Renal cortical epithelial cell (primary cell): Measurements from ENCODE around the gene AHNAK2. TPM values are rescaled to one million over a fixed set of nuclear protein-coding genes. Genes with fewer than 3 reads are reported as not detected.
"Not testable (repeated sequence)": the region's sequence is repeated elsewhere in the genome, so short reads cannot be mapped to it uniquely, and the experiment has no call there.

Source experiments
- DNase-seq: peaks from one replicate; pipeline ENCODE4 v3.0.0-alpha.2; 2011; ENCODE audit warnings: low read depth
- total RNA-seq: library from RNA; depleted of rRNA; stranded (reverse); fragments of >200 nt; gene quantifications from 2 replicates; pipeline ENCODE4 v1.2.3, GENCODE V29; 2014

Gene AHNAK2
- total RNA-seq, 1 donor from 2014 or later = 60.5 TPM

DNA sequence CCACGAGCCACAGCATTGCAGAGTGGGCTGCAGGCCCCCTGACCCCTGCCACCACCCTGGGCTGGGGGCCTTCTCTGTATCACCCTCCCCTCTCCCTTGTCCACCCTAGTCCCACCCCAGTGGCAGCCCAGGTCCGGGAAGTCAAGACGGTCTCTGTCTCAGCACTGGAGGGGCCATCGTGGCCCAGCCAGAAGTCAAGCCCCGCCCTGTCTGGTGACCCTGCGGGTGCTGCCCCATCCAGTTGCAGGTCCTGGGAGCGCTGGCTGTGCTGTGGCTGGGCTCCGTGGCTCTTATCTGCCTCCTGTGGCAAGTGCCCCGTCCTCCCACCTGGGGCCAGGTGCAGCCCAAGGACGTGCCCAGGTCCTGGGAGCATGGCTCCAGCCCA is 50.8 kb downstream of the AHNAK2 start:
- DNase-seq = no peak

DNA sequence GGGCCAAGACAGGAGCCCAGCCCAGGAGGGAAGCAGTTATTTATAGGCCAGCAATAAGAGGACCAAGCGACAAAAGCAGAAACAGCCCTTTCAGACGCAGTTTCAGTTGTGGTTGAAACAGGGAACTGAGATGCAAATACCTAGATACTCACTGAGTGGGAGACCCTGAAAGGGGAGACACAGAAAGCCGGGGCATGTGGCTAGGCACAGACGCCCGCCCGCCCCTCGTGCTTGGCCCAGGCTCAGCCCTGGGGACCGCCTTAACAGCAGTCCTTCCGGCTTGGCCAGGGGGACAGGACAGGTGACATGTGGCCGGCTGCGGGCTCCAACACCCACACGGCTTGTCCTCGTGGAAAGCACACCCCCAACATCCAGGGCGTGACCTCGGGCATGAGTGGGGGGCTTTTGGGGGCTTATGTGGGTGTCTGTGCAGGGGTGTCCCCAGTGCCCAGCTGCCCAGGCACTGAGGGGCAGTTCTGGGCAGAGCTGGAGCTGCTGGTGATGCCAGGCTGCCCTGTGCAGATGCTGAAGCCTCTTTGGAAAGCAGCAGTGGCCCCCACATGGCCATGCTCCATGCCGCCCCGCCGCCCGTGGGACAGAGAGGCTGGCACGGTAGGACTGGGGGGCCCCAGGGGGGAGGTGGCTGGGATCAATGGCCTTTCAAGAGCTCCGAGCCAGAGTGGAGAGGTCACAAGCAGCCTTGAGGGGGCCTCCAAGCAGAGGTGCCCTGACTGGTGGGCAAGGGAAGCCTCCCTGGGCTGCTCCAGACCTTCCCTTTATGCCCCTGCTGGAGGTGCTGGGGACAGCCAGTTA is 51.3 kb downstream of the AHNAK2 start:
- DNase-seq = no peak

DNA sequence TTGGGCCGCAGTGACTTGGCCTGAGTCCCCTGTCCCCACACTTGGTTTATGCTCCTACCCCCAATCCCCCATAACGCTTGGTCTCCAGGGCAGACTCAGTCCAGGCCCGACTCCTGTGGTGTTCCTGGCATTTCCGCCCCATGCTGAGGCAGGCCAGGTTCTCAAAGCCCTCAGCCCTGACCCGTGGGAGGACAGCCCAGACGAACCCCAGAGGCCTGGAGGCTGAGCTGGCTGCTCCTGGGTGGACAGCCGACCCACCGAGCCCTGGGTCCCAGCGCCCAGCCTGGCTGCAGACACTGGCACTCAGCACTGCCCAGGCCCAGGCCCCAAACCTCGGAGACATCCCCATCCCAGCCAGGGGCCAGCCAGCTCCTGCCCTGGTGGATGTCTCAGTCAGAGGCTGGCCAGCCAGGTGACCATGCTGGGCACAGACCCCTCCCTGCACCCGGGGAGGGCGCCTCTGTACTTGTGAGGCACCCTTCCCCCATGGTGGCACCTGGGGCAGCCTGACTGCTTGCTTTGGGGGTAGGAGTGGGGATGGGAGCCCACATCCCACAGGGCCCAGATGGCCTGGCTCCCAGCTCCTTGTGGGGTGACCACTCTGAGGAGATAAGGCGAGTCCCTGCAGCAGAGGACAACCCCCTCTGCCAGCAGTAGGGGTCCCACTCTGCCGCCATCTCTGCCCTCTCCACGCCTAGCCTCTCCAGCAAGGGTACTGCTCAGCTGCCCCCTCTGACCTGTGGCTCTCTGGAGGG is 52.1 kb downstream of the AHNAK2 start:
- DNase-seq = no peak

DNA sequence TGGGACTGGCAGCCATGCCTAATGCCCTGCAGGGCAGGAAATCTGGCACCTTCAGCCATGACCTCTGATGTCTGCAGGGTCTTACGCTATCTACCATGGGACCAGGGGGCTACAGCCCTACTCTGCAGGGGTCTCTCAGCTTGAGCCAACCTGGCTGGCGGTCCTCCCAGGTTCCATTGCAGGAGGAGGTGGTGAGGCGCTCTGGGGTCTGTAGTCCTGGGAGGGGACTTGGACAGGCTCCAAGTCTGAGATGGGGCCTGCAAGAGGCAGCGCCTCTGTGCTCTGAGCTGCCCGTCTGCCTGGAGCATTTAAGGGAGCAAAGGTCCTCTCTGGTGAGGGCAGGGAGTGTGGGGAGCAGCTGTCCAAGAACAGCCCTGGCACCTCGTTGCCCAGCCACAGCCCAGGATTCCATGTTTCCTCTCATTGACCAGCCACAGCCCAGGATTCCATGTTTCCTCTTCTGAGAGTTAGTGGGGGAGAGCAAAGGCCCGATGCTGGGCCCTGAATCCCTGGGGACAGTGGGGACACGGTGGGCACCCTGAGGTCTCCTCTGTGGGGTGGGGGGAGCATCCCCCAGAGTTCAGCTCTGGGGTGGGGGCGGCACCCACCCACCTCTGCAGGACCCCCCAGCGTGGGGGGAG is 52.8 kb downstream of the AHNAK2 start:
- DNase-seq = no peak

DNA sequence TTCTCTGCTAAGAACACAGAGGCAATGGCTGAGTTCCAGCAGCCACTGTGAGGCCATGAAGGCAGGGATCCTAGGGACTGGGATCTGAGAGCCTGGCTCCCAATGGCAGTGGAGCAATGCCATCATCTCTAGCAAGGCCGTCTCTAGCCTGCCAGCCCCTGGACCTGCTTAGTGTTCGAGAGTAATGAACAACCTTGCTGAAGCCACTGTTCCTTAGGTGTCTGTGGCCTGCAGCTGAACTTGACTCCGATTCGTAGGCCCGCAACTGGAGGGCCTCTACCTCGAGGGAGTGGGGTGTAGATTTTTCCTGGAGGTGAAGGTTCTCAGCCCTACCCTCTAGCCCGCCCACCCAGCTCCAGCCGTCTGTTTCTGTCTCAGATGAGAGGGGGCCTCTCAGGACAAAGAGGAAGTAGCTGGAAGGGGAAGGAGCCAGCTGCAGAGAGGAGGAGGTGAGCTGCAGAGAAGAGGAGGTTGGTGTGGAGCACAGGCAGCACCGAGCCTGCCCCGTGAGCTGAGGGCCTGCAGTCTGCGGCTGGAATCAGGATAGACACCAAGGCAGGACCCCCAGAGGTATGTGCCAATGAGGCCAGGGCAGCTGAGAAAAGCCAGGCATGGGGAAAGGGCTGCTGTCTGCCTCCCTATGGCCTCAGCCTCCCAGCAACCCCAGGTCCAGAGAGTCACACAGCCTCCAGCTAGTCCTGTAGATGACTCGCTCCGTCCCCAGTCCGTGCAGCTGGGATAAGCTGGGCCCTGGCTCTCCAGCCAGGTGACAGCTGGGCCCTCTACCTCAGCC is 53.6 kb downstream of the AHNAK2 start, which contains the start of gene PLD4:
TSS of gene PLD4 (plus strand) at position 459 of the 793 bp plus-strand sequence. CDS start 2,262 bp downstream, outside the sequence.
- no peak for DNase-seq

DNA sequence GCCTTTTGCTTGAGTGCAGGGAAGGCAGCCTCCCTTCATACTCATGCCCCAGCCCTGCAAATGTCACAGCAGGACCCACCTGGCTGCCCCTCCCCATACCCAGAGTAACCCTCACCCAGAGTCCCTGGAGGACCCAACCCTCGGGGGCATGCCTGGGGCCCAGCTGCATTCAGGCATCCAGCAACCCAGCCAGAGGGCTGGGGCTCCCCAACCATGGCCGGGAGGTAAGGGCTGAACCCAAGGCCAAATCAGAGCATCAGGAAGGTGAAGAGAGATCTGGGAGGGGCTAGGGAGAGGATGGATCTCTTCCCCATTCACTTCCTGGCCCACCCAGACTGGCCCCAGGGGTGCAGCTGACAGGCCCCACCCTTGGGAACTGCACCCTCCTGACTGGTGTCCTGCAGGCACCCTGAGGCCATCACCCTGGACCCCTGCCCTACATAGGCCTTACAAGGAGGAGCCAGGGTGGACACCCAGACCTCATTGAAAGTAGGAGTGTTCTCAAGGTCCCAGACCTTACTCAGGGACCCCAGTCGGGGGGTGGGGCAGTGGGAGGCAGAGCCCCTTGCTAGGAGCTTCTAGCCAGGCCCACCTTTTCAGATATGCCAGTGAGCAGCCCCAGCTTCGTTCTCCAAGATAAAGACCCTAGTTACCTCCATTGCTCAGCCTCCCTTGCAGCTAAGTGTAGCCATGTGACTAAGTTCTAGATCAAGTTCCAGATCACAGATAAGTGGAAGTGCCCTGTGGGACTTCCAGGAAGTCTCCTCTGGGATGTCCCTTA is 54.3 kb downstream of the AHNAK2 start:
- no peak for DNase-seq

DNA sequence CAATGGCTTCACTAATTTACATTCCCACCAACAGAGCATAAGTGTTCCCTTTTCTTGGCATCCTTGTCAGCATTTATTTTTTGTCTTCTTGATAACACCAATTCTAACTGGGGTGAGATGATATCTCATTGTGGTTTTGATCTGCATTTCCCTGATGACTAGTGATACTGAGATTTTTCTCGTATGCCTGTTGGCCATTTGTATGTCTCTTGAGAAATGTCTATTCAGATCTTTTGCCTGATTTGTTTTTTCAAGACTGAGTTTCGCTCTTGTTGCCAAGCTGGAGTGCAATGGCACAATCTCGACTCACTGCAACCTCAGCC is 58.2 kb downstream of the AHNAK2 start:
- no peak for DNase-seq

DNA sequence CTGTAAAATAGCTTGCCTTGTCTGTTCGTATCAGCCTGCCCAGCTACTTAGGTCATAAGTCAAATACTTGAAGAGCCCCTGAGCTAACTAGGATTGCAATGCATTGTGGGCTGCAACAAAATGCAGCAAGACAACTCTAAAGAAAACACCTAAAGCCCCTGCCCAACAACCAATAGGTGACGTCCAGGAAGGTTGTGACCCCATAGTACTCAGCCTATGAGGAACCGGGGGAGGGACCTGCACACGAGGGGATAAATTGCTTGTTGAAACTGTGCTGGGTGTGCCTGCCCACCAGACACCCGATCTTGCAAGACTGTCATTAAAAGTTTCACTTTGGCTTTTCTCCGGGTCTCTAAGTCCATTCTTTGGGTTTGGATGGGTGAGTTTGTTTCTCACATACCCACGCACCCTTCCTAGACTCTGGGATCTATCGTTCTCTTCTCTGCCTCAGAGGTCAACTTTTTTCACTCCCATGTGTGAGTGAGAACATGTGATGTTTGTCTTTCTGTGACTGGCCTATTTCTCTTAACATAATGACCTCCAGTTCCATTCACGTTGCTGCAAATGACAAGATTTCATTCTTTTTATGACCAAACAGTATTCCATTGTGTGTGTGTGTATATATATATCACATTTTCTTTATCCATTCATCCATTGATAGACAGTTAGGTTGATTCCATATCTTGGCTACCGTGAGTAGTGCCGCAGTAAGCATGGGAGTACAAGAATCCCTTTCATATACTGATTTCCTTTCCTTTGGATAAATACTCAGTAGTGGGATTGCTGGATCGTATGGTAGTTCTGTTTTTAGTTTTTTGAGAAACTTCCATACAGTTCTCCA is 58.8 kb downstream of the AHNAK2 start:
- not testable (repeated sequence) for DNase-seq

DNA sequence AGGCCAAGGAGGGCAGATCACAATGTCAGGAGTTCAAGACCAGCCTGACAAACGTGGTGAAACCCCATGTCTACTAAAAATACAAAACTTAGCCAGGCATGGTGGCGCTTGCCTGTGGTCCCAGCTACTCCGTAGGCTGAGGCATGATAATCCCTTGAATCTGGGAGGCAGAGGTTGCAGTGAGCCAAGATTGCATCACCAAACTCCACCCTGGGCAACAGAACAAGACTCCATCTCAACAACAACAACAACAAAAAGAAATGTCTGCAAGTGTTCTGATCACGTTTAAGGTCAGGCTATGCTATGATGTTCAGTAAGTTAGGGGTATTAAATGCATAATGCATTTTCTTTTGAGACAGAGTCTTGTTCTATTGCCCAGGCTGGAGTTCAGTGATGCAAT is 60.2 kb downstream of the AHNAK2 start:
- DNase-seq = no peak

DNA sequence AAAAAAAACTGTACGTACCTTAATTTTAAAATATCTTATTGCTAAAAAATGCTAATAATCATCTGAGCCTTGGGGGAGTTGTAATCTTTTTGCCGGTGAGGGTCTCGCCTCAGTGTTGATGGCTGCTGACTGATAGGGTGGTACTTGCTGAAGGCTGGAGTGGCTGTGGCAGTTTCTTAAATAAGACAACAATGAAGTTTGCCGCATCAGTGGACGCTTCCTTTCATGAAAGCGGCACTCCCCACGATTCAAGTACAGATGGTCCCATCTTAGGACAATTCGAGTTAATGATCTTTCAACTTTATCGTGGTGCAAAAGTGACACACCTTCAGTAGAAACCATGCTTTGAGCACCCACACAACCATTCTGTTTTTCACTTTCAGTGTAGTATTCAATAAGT is 61.1 kb downstream of the AHNAK2 start:
- no peak for DNase-seq

DNA sequence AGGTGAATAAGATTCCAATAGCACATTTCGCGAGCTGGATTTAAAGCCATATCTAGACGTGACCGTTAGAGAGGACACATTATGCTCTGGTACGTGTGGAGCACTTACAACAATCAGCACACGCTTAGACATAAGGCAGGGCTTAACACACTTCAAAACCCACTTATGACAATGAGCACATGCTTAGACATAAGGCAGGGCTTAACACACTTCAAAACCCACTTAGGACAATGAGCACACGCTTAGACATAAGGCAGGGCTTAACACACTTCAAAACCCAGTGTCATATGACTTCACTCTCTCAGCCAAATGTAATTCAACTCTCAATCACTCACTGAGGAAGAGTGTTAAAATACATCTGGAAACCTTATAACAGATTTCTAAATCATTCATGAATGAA is 64.7 kb downstream of the AHNAK2 start:
- DNase-seq = no peak

DNA sequence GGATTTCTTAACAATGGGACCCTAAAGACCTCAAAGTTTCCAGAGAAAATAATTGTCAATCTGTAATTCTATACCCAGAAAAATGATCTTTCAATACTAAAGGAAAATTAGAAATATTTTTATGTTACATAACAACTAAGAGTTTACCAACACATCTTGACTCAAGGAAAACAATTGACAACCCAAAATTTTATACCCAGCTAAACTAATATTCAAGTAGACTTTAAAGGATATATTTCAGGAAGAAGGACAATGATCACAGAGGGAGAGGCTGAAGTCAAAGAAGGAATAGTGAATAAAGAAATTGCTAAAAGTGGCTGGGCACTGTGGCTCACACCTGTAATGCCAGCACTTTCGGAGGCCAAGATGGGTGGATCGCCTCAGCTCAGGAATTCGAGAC is 66.1 kb downstream of the AHNAK2 start:
- no peak for DNase-seq

DNA sequence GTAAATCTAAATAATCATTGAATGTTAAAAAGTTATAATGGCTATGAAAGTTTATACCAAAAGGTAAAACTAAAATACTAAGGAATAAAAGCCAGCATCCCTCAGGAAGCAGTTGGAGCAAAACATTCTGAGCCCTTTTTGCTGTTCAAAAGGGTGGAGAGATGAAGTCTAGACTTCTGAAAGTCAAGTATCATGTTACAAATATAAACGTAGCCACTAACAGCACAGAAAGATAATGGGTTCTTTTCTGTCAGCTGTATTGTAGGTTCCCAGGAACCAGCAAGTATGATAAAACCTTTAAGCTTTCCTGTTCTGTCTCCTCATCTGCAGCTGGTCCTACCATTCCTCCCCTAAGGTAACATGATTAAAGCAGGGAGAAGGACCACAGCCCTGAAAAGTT is 69.9 kb downstream of the AHNAK2 start:
- no peak for DNase-seq

DNA sequence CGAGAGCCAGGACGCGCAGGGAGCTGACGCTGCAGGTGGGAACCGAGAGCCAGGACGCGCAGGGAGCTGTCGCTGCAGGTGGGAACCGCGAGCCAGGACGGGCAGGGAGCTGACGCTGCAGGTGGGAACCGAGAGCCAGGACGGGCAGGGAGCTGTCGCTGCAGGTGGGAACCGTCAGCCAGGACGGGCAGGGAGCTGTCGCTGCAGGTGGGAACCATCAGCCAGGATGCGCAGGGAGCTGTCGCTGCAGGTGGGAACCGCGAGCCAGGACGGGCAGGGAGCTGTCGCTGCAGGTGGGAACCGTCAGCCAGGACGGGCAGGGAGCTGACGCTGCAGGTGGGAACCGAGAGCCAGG is 72.6 kb downstream of the AHNAK2 start:
- DNase-seq = not testable (repeated sequence)

DNA sequence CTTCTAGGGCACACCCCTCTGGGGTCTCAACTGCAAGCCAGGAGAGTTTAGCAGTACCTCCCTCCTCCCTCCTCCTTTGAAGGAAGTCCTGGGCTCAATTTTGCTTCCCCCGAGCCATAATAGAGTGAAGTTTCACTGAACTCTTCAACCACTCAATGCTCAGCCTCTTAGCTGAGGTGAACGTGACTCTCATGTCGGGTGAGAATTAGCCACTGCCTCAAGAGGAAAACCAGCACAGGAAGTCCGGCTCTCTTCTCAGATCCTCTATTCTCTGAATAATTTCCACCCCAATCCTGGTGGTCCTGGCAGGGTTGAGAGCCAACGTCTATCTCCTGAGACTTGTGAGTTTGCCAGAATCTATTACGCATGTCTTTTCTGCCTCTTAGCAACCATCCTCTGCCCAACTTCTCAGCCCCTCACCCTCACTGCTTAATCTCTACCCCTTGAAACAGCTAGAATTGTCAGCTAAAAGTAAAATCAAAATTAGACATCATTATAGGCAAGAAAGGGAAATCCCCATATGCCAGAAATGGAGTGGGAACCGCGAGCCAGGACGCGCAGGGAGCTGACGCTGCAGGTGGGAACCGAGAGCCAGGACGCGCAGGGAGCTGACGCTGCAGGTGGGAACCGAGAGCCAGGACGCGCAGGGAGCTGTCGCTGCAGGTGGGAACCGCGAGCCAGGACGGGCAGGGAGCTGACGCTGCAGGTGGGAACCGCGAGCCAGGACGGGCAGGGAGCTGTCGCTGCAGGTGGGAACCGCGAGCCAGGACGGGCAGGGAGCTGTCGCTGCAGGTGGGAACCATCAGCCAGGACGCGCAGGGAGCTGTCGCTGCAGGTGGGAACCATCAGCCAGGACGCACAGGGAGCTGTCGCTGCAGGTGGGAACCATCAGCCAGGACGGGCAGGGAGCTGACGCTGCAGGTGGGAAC is 73.3 kb downstream of the AHNAK2 start:
- DNase-seq = not testable (repeated sequence)

DNA sequence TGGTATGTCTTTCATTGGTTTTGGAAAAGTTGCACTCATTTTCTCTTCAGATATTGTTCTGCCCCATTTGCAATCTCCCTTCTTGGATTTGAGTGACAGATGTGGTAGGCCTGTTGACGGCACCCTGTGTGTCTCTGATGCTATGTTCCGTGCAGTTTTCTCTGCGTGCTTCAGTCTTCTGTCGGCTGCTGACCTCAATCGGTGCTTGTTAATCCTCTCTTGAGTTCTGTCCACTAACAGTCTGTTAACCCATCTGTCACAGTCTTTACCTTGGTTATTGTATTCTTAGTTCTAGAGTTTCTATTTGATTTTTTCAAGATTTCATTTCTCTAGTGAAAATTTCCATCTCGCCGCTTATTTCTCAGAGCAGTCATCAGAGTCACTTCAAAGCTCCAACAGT is 74.2 kb downstream of the AHNAK2 start:
- DNase-seq = no peak

DNA sequence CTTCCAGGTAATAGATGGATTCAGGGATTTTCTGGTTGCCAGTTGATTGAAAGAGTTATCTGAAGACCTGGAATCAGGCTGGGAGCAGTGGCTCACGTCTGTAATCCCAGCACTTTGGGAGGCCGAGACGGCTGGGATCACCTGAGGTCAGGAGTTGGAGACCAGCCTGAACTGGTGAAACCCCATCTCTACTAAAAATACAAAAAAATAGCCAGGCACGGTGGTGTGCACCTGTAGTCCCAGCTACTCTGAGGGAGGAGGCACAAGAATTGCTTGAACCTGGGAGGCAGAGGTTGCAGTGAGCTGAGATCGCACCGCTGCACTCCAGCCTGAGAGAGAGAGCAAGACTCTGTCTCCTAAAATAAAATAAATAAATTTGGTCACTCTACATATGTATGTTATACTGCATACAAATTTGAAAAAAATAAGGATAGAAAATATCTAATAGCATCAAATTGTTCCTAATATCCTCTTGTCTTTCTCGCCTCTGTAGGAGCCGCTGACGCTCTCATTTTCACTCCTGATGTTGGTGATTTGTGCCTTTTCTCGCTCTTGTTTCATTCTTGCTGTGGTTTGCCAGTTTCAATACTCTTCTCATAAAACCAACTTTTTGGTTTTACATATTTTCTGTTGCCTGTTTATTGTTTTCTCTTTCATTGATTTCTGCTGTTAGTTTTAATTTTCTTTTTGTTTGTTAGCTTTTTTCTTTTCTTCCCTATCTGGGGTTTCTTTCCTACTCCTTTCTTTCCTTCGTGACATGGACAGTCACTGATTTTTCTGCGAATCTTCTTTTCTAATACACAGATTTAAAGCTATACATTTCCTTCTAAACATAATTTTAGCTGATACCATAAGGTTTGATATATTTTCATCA is 77.3 kb downstream of the AHNAK2 start:
- no peak for DNase-seq

DNA sequence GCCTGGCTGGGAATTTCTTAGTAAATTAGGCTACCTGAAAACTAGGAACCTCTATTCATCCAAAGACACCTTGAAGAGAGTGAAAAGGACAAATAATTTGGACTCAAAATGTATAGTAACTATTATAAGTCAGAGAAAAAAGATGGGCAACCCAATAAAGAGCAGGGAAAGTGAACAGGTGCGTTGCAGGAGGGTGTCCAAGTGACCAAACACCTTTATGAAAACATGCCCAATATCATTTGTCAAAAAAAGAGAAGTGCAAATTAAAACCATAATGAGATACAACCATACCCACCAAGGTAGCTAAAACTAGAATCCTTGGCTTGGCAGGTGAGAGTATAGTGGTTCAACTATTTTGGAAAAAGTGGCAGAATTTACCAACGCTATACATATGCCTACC is 78.4 kb downstream of the AHNAK2 start:
- DNase-seq = no peak
